8988T (cell line): ENCODE measurements around the gene DTNA.
"Not testable (repeated sequence)": the region's sequence is repeated elsewhere in the genome, so short reads cannot be mapped to it uniquely, and the experiment has no call there.

Experiments
- DNase-seq: peaks from one replicate; pipeline ENCODE4 v3.0.0; 2011

The DTNA gene

DNA sequence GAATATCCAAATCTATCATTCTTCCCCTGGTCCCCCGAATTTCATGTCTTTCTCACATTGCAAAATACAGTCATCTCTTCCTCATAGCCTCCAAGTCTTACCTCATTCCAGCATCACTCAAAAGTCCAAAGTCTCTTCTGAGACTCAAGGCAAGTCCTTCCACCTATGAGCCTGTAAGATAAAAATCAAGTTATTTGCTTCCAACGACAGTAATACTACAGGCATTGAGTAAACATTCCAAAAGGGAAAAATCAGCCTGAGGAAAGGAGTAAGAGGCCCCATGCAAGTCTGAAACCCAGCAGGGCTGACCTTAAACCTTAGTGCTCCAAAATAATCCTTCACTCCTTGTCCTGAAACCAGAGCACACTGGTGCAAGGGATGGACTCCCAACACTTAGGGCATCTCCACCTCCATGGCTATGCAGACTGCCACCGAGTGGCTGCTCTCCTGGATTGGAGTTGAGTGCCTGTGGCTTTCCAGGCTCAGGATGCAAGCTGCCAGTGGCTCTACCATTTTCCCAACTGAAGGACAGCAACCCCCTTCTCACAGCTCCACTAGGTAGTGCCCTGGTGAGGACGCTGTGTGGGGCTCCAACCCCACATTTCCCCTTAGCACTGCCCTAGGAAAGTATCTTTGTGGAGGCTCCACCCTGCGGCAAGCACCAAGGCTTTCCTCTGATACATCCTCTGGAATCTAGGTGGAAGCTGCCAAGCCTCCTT is 16.3 kb downstream of the DTNA start:
- DNase-seq = no peak

DNA sequence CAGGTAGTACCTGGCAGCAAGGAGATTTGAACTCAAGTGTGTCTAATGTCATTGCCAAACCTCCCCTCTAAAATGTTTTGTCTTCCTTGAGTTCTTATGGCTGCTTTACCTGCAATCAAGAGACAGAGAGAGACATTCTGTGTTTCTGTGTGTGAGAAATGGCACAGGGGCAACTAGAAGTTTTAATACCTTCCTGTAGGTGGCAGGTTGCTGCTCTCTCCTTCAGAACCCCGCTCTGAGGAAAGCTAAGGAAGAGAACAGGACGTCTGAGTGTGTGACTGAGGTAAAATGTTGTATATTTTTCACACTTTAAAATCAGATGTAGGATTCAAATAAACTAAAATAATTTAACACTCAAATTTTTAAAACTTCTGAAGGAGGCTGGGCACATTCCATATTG is 19.2 kb downstream of the DTNA start:
- DNase-seq = no peak

- DNase-seq = no peak
Measured at GRCh38 chr18:34729740-34730355, 19.8 kb downstream of the DTNA start.

GRCh38 chr18:34730774-34731173 is 20.7 kb downstream of the DTNA start:
- no peak for DNase-seq

- no peak for DNase-seq
Measured at GRCh38 chr18:34734056-34734455, 24.0 kb downstream of the DTNA start.

- not testable (repeated sequence) for DNase-seq
Measured at GRCh38 chr18:34734526-34734925, 24.4 kb downstream of the DTNA start.

DNA sequence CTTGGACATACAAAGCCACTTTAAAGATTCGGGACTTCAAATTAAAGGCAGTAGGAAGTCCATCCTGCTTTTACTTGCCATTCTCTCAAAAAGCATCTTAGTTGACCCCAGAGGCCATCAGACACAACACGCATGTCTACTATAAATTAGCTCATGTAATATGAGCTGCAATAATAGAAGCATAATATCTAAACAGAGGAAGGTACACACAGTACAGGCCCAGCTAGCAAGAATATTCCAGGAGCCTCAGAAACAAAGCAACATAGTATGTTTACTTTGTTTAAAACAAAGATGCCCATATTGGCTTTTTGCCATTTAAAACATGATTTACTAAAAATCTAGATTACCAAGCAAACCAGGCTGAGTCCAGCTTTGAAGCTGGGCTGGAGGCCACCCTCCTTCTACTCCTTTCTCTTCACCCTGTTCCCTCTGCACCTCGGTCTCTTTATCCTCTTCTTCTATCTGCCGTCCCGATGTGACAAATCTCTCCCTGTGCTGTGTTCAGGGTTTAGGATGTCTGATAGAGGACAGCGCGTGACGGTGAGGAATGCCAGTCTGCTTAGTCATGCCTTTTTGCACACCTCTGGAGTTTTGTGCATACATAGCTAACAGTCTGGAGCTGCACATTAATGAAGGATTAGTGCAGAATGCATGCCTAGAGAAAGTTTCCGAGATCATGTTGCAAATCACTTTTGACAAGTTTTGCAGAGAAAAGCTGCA is 28.2 kb downstream of the DTNA start:
- no peak for DNase-seq

DNA sequence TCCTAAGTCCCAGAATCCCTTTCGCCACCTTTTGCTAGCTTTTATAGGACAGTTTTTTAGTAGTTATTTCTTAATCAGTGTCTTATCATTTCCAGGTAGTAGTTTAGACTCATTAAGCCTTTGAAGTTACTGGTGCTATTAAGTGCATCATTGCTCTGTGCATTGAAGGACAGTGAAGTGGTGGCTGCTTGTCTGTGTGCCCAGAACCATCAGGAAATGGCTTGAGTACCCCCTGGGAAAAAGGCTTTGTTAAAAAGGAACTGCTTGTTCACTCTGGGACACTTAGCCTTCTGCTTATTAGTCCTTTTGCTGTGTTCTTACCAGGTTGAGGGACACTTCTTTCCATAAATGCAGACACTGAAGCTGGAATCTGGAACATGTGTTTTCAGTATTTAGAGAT is 30.0 kb downstream of the DTNA start:
- DNase-seq = no peak

DNA sequence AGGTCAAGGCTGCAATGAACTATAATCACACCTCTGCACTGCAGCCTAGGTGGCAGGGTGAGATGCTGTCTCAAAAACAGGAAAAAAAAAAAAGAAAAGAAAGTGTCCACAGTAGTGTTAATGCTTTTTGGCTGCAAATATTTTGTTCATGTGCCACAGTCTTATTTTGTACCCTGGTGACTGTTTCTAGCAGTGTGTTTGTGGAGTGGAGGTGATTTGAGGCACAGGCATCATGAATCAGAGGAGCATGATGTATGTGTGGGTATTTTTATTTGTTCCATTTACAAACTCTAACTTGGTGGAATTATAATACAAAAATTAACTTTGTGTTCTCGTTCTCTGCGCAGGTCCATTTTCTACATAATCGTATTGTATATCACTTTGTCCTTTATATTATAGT is 30.6 kb downstream of the DTNA start:
- no peak for DNase-seq

- DNase-seq = no peak
Measured at GRCh38 chr18:34741401-34741800, 31.3 kb downstream of the DTNA start.

DNA sequence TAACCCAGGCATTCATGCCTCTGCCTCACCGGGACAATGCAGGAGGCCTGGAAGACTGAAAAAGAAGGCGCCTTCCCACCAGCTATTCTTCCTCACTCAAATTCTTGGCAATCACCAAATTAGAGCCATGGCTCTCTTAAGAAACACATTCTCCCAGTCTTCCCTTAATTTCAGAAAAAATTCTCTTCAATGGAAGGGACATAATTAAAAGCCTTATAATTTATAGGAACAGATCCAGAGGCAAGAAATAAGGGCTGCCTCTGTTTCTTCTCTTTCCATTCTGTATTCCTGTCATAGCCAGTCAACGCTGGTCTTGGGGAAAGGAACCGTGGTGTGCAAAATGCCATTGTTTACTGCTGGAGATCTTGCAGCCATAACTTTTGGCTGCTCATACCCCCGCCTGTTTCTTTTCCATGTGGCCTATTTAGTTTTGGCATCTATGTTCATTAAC is 32.8 kb downstream of the DTNA start:
- no peak for DNase-seq

DNA sequence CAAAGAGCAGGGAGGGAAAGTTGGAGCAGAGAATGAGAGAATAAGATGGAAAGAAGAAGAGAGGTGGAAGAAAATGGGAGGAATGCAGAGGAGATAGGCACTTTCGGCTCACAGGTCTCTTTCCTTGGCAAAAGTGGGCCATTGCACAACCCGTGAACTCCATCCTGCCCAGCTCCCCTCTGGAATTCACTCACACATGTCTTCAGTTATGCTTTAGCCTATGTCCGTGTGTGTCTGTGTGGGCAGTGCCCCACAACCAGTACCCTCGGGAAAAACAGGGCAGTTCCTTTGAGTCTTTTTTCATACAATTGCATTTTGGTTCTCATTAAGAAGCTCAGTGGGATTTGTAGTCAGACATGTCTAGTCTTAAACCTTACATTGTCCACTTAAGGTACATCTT is 34.5 kb downstream of the DTNA start:
- no peak for DNase-seq

DNA sequence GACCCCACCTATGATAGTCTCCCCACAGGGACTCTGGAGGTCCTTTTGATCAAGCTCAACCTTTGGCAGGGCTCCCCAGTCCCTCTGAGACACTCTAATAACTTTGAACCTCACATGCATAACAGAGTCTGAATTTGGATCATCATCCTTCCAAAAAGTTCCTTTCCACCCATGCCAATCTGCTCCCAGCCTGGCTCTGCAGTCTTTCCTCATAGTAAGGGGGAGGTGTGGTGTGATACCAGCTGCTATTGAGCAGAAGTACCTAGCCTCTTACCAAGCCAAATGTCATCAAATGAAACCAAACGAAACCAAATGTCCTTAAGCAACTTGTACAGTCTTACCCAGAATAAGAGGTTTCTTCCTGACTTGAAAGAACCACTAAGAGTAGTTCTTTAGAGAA is 36.5 kb downstream of the DTNA start:
- DNase-seq = no peak

DNA sequence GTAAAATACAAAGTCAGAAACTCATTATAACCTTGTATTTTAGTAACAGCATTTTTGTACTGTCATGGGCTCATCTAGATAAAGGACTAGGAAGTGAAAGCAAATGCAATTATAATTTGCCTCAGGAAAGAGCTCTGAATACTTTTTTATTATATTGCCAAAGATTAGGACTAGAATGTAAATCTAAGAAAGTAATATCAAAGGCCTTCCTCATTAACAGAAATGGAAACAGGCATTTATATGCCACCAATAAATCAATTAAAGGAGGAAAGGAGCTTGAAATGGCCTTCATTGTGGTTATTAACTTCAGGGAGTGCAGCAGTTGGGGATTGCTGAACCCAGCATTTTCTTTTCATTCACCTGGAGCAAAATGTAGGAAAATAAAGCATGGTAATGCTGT is 39.6 kb downstream of the DTNA start:
- DNase-seq = no peak

- no peak for DNase-seq
Measured at GRCh38 chr18:34752056-34752455, 42.0 kb downstream of the DTNA start.

DNA sequence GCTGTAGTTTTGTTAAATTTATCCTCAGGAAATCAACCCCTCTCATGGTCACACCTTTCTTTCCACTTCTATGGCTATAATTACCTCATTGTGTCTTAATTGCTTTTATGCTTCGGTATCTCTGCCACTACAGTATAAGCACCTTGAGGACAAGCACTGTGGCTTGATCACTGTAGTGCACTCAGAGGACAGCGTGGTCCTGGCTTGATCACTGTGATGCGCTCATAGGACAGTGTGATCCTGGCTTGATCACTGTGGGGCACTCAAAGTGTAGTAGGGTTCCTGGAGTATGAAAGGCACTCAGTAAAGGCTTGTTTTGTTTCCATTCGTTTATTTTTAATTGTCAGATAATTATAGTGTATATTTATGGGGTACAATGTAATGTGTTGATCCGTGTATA is 44.2 kb downstream of the DTNA start:
- DNase-seq = no peak

- no peak for DNase-seq
Measured at GRCh38 chr18:34757666-34758065, 47.6 kb downstream of the DTNA start.

- DNase-seq = no peak
Measured at GRCh38 chr18:34758378-34758948, 48.4 kb downstream of the DTNA start.

GRCh38 chr18:34760444-34760843 is 50.3 kb downstream of the DTNA start:
- DNase-seq = no peak

- no peak for DNase-seq
Measured at GRCh38 chr18:34764451-34764850, 54.4 kb downstream of the DTNA start.

DNA sequence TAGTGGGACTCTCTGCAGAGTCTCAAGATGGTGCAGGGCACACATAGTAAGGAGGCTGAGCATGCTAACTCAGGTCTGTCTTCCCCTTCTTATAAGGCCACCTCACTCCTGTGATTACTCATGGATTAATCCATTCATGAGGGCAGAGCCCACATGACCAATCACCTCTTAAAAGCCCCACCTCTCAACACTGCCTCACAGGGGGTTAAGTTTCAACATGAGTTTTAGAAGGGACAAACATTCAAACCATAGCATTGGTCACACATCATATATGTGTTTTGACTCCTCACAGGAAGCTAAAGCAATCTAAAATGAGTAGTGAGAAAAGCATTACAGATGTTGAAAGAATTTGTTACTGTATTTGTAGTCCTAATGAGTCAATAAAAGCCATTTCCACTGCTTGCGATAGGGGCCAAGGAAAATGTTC is 57.5 kb downstream of the DTNA start:
- DNase-seq = no peak

GRCh38 chr18:34771958-34772357 is 61.9 kb downstream of the DTNA start:
- no peak for DNase-seq

GRCh38 chr18:34772887-34773286 is 62.8 kb downstream of the DTNA start:
- DNase-seq = no peak

DNA sequence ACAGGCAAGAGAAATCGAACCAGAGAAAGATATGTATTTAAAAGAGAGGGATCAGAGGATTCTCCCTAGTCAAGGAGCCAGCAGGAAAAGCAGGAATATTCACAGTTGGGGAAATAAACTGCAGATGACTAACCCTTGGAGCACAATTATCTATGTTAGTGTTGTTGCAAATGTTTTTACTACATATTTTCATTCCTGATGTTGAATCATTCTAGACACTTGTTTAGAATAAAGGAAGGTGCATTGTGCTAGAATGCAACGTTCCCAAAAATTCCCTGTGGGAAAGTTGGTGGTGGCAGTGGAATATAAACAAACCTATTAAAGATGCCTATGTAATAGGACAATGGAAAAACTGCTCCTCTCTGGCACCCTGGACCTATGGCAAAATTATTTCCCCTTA is 63.3 kb downstream of the DTNA start:
- no peak for DNase-seq
